Fibroblast of skin of scalp (primary cell): ENCODE data around the gene ICAM5. TPM values are rescaled to one million over a fixed set of nuclear protein-coding genes. Genes with fewer than 3 reads are reported as not detected.
"Not testable (repeated sequence)": the region's sequence is repeated elsewhere in the genome, so short reads cannot be mapped to it uniquely, and the experiment has no call there.

Experiments
- DNase-seq: peaks from one replicate; pipeline ENCODE4 v3.0.0-alpha.2; 2013
- polyA plus RNA-seq, 2 experiments: library from polyadenylated mRNA; unstranded; fragments of 120-200 nt; gene quantifications; one replicate each; pipeline ENCODE4 v1.2.1, GENCODE V29; 2013; ENCODE audit not compliant: insufficient read length in 2 of 2

Gene ICAM5
- polyA plus RNA-seq (2013, experiment 1 of 2; ENCODE audit: insufficient read length): 5.5 TPM
- polyA plus RNA-seq (2013, experiment 2 of 2; ENCODE audit: insufficient read length): 5.4 TPM

GRCh38 chr19:10289836-10290356 is at the start of gene ICAM5:
Gene ICAM5, plus strand, starts transcription at chr19:10289952. Its CDS starts 92 bp downstream, at chr19:10290044.
- DNase-seq: no peak

- not testable (repeated sequence) for DNase-seq
These were observed 47.8 kb upstream of the ICAM5 start for GRCh38 chr19:10241826-10242449.

GRCh38 chr19:10243606-10244005 is 46.1 kb upstream of the ICAM5 start:
- DNase-seq: no peak

GRCh38 chr19:10245189-10245939 is 44.4 kb upstream of the ICAM5 start:
- no peak for DNase-seq

GRCh38 chr19:10246511-10246910 is 43.2 kb upstream of the ICAM5 start:
- DNase-seq: no peak

GRCh38 chr19:10251792-10252694 is 37.7 kb upstream of the ICAM5 start, which contains the start of gene MRPL4:
Gene MRPL4, plus strand, starts transcription at chr19:10252214. Its CDS starts 40 bp downstream, at chr19:10252254.
- peak; percentile 99 for DNase-seq

- DNase-seq: no peak
These were observed 37.0 kb upstream of the ICAM5 start for GRCh38 chr19:10252707-10253106.

- no peak for DNase-seq
These were observed 35.5 kb upstream of the ICAM5 start for GRCh38 chr19:10254244-10254643.

- DNase-seq: no peak
These were observed 34.4 kb upstream of the ICAM5 start for GRCh38 chr19:10255358-10255757.

- DNase-seq: no peak
These were observed 33.2 kb upstream of the ICAM5 start for GRCh38 chr19:10256551-10256950.

GRCh38 chr19:10256970-10257615 is 32.7 kb upstream of the ICAM5 start:
- DNase-seq: no peak

- no peak for DNase-seq
These were observed 31.6 kb upstream of the ICAM5 start for GRCh38 chr19:10258080-10258710.

GRCh38 chr19:10259162-10259905 is 30.4 kb upstream of the ICAM5 start:
- DNase-seq: peak; percentile 84

GRCh38 chr19:10260141-10260584 is 29.6 kb upstream of the ICAM5 start:
- no peak for DNase-seq

GRCh38 chr19:10262771-10263170 is 27.0 kb upstream of the ICAM5 start:
- peak; percentile 64 for DNase-seq

- DNase-seq: no peak
These were observed 23.0 kb upstream of the ICAM5 start for GRCh38 chr19:10266706-10267105.

- no peak for DNase-seq
These were observed 21.7 kb upstream of the ICAM5 start for GRCh38 chr19:10268071-10268470.

GRCh38 chr19:10269333-10270179 is 20.2 kb upstream of the ICAM5 start:
- DNase-seq: peak; percentile 70

- DNase-seq: no peak
These were observed 19.6 kb upstream of the ICAM5 start for GRCh38 chr19:10270180-10270615.
